ENCODE results near the gene CCL16. TPM values are rescaled to one million over a fixed set of nuclear protein-coding genes. Genes with fewer than 3 reads are reported as not detected.

The CCL16 gene
- total and polyA plus RNA-seq, 2 of the 8 experiments (the other 6 are each of a cell fraction or from before 2014, with no cell fraction given) = not detected

GRCh38 chr17:35981908-35982330, 622 bp upstream of the CCL16 start:
- Histone ChIP-seq H3K79me2 (ENCODE audit: control insufficient read depth in 1 of 2, insufficient read depth in 2 of 2, low read length in 2 of 2) (no peaks in the 10 kb centered on the region), H2BK15ac (ENCODE audit: low read length) (no peak overlapping the region), H3K9me3 (ENCODE audit: insufficient read depth in 2 of 2, low read depth in 1 of 2, low read length in 1 of 2) (no peaks in the 10 kb centered on the region), H4K20me1 (replicated peaks in 1 of 2; ENCODE audit: control insufficient read depth in 1 of 2, insufficient read depth in 2 of 2, low read length in 2 of 2) (no peaks in the 10 kb centered on the region), H3K56ac (replicated peaks; ENCODE audit: insufficient read length, low read depth, low read length) (no peak overlapping the region), H3K4me2 (ENCODE audit: insufficient read depth in 1 of 2, low read depth in 2 of 2, low read length in 2 of 2) (no peak overlapping the region), H3K4me1 (replicated peaks in 1 of 4; ENCODE audit: control insufficient read depth in 3 of 4, insufficient read depth in 4 of 4, low read length in 3 of 4) (no peaks in the 10 kb centered on the region), H3K9ac (replicated peaks in 1 of 4; ENCODE audit: extremely low read depth in 1 of 4, low read depth in 3 of 4, low read length in 3 of 4) (no peak overlapping the region), H4K8ac (ENCODE audit: extremely low read depth, insufficient read depth, low read length) (no peak overlapping the region), H3K36me3 (ENCODE audit: control insufficient read depth in 2 of 4, insufficient read depth in 4 of 4, low read length in 3 of 4) (no peaks in the 10 kb centered on the region), H2BK12ac (ENCODE audit: low read depth, low read length) (no peak overlapping the region), H4K91ac (replicated peaks; ENCODE audit: insufficient read length, low read length) (no peak overlapping the region), H2AFZ (ENCODE audit: low read length) (no peak overlapping the region), H2AK5ac (ENCODE audit: low read depth, low read length) (no peak overlapping the region), H3K23ac (ENCODE audit: insufficient read length) (no peak overlapping the region), H3K27me3 (replicated peaks in 1 of 4; ENCODE audit: control insufficient read depth in 3 of 4, extremely low read depth in 1 of 4, insufficient read depth in 3 of 4, low read length in 3 of 4) (no peaks in the 10 kb centered on the region), H3K23me2 (ENCODE audit: low read depth, low read length) (no peaks in the 10 kb centered on the region), H3K14ac (ENCODE audit: insufficient read length) (no peak overlapping the region), H2BK5ac (ENCODE audit: low read depth, low read length) (no peak overlapping the region), H3K18ac (ENCODE audit: extremely low read depth, low read length) (no peak overlapping the region), H3K79me1 (ENCODE audit: low read depth, low read length) (no peaks in the 10 kb centered on the region), H4K5ac (ENCODE audit: insufficient read length, low read depth, low read length) (no peak overlapping the region), H3K27ac (ENCODE audit: low read depth, low read length) (no peak overlapping the region), H2BK120ac (replicated peaks; ENCODE audit: low read depth, low read length) (no peak overlapping the region), H2BK20ac (ENCODE audit: low read length) (no peak overlapping the region), H3K4ac (replicated peaks; ENCODE audit: insufficient read length, low read depth, low read length) (no peak overlapping the region), H3K4me3 (ENCODE audit: extremely low read depth in 1 of 4, insufficient read depth in 2 of 4, low read depth in 3 of 4, low read length in 4 of 4) (no peak overlapping the region)
- POLR2A ChIA-PET (ENCODE audit: partially characterized antibody) = interaction anchor here (0.6 kb wide), 1 partner anchor 1763 kb away, joined by 4 read pairs; no protein-coding TSS in a partner anchor
- DNase-seq (ENCODE audit: low read depth in 1 of 2, low spot score in 2 of 2) (no peak), FAIRE-seq (no peak)
- peak; percentile 44 to 52 (median 48) for TF ChIP-seq CTCF (IDR thresholded peaks at IDR 0.05; ENCODE audit: control extremely low read depth in 1 of 3, insufficient read depth in 1 of 3, low read depth in 1 of 3, low read length in 3 of 3)
- TF ChIP-seq RAD21 (IDR thresholded peaks at IDR 0.05 in 1 of 2, conservative IDR thresholded peaks at IDR 0.05 in 1 of 2; ENCODE audit: low read depth in 2 of 2, low read length in 2 of 2) = peak; percentile 67 to 74
- TF ChIP-seq TCF12 (IDR thresholded peaks at IDR 0.05; ENCODE audit: low read depth, low read length) = no peak
- CTCF ChIA-PET (ENCODE audit: partially characterized antibody) = interaction anchor here (0.7 to 2.4 kb wide), 9 partner anchors 11 to 173 kb away, joined by 3 to 13 read pairs (median 4); no protein-coding TSS in a partner anchor
- WGBS, 2 experiments (ENCODE audit: extremely low coverage in 1 of 2, insufficient coverage in 1 of 2, insufficient read length in 1 of 2, insufficient replicate concordance in 2 of 2, low coverage in 1 of 2, low lambda C conversion rate in 2 of 2, missing lambda C conversion rate in 1 of 2) = 77% methylated on average over 4 of the region's 4 CpGs; no CpG with 5 or more reads in 1 of the 2 experiments

Measured in H1 (cell line).